HK-2 (cell line): ENCODE results near the gene CNTN6.

Source experiments
- DNase-seq: peaks from one replicate; pipeline ENCODE4 v3.0.0-alpha.2; 2018; ENCODE audit not compliant: unreplicated experiment

CNTN6 gene

GRCh38 chr3:1092771-1093170, at the start of gene CNTN6:
Gene CNTN6 (plus strand): TSS chr3:1093024. CDS start chr3:1148009, 54,985 bp downstream.
- peak; percentile 10 for DNase-seq

GRCh38 chr3:1048558-1048957, 44.3 kb upstream of the CNTN6 start:
- no peak for DNase-seq

DNA sequence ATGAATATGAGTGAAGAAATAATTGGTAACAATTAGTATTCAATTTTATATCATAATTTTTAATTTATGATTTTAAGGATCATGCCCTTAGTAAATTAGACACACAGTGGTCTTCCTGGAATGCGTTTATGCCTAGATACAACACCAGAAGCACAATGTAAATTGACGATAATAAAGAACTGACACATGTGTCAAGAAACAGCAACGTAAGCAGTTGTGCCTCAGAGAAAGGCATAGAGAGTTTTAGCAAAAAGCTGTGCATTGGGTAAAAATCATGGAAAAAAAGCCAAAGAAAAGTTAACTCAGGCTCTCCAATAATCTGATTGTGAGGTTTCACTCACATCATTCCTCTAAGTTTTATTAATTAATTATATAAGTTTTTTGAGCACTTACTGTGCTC, 37.0 kb upstream of the CNTN6 start:
- DNase-seq: no peak

DNA sequence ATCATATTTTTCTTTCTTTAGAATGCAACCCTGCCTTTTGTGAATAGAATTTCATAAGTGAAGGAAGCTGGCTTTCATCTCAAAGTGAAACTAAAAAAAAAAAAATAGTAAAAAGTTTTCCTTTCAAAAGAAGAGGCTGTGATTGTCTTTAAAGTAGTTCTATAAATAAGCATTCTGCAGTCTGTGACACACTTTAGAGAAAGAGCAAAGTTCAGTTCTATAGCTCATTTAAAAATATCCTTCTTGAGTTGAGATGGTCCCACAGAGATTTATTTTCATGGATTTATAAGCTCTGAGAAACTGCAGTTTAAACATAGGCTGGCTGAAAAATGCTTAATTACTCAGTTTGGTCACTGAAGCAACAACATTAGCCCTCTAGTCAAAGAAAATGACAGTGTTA, 36.1 kb upstream of the CNTN6 start:
- no peak for DNase-seq

DNA sequence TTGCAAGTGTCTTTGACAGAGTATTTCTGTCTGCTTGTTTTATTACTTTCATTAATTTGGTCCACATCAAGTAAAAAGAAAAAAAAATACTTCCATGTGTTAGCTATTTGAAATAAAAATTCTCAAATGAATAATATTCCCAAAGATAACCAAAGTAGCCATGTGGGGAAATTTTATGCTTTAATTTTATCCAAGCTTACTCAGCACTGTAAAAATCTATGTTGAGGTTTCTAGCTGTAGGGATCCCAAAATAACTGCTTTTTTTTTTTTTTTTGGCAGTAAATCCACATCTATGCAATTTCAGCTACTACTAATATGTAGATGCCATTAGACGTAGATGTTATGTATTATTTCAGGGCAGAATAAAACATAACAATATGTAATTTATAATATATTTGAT, 35.4 kb upstream of the CNTN6 start:
- DNase-seq: no peak

DNA sequence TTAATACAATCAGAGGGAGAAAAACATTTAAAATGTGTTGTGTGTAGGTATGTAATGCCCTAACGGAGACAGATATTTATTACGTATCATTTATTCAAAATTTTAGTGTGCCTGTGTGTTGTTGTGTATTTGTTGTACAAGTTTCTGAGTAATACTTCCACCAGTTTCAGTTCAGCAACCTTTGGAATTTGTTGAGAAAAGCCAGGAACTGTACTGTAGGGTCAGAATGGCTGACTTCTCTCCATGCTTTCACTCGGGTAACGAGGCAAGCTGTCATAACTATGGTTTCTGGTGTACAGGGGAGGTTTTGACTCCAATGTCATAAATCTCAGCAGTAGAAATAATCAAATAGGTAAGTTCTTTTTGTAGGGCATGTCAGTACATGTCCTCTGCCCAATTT, 23.8 kb upstream of the CNTN6 start:
- no peak for DNase-seq

DNA sequence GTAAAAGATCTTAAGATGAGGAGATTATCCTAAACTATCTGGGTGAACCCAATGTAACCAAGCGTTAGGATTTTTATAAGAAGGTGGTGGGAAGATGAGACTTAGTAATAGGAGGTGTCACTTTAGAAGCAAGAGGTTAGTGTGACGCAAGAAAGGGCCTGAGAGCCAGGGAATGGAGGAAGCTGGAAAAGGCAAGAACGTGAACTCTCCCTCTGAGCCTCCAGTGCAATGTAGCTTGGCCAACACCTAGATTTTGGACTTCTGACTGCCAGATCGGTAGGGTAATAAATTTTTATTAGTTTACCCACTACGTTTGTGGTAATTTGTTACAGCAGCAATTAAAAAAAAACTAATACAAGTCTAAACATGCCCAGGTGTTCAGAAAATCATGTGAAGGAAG, 20.8 kb upstream of the CNTN6 start:
- DNase-seq: no peak

GRCh38 chr3:1079662-1080061, 13.2 kb upstream of the CNTN6 start:
- DNase-seq: no peak

DNA sequence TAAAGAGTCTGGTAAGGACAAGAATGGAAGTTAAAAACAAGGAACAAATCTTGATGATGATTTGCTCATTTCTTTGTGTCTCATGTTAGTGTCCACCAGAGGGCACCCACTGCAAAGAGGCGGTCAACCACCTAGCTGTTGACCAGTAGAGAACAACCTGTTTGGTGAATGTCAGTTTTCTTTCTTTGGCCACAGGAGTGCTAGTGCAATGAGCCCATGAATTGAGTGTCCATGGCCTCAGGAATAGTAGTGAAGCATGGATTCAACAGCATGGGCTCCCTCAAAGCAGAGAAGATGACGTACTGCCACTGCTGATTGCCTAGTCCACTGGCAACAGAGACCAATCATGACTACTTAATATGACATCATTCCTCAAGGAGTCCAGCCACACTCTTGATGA, 10.7 kb upstream of the CNTN6 start:
- DNase-seq: peak; percentile 38

DNA sequence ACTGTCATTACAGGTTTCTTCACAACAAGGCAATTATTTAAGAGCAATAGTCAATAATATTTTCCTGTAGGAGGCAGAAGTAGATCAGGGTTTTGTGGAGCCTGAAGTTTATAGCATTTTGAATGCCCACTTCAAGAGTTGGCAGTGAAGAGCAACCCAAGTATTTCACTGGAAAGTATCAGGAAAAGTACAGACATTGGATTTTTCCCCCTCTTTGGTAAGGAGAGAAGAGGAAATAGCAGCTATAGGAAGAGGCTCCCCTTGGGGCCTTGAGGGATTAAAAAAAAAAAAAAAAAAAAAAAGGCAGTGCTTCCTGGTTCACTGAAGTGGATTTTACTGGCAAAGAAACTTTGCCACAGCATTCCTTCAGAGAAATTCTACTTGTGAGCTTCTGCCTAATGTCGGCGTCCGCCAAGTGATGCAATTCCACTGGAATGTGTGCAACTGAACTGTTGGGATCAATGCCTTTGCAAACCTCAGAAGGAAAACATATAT, 5.7 kb upstream of the CNTN6 start:
- peak; percentile 63 for DNase-seq

GRCh38 chr3:1088503-1088902, 4.3 kb upstream of the CNTN6 start:
- no peak for DNase-seq

- DNase-seq: peak; percentile 1
Observed at GRCh38 chr3:1091286-1091685, 1.5 kb upstream of the CNTN6 start.

GRCh38 chr3:1092061-1092460, 763 bp upstream of the CNTN6 start:
- DNase-seq: no peak

GRCh38 chr3:1093217-1093616, 393 bp downstream of the CNTN6 start:
- DNase-seq: no peak

DNA sequence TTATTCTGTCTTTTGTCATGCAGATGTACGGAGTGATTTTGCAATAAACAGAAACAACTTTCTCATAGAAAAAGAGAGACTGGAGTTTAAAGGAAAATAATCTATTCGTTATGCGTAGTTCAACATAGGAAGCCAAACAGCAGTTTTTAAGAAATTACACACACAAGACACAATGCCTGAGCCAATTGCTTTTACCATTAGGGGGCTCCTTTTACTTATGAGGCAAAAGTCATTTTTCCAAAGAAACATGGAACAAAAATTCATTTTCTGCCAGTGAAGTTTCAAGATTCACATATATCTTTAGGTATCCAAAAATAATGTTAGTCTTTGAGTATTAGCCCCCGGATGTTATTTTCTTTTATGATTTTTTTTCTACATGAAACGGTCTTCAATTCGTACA, 10.7 kb downstream of the CNTN6 start:
- DNase-seq: no peak

DNA sequence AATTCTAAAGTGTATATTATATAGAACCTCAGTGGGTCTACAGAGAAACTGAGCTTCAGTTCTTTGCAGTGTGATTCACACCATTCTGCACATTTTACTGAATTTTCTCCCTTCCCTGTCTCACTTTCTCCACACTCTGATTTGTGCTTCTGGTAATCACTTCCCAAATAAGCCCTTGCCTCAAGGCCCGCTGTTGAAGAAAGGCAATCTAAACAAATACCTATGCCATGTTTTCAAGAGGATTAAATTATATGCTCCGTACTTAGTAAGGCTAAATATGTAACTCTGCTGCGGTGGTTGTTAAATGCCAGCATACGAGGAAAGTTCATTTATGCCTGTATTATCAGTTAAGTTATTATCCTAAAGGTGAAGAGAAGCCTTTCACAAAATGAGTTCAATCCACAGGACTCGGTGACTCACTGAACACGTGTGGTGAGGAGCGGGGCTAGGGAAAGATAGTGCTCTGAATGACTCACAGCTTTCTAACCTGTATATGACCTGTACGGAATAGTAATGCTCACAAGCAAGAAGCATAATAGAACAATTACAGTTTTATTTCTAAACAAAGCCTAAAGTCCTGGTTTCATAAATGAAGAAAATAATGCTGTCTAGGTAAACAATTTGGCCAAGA, 25.1 kb downstream of the CNTN6 start:
- DNase-seq: peak; percentile 38

- no peak for DNase-seq
Observed at GRCh38 chr3:1131166-1131565, 38.3 kb downstream of the CNTN6 start.

DNA sequence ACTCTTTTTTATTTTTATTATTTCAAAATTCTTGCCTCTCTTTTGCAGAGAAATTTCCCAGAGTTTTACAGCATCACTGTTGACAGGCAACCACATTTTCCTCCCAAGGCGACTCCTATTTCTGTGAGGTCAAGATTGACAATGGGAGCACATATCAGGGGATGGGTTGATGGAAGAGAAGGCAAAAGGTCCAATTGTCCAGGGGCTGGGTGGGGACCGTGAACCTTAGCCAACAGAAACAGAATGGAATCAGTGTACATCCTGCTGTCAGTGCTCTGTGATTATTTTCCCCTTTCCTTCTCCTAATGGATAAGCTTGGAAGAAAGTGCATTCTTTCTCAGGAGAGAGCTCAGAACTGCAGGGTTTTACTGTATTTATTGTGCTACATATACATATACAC, 42.4 kb downstream of the CNTN6 start:
- DNase-seq: no peak

GRCh38 chr3:1138036-1138435, 45.2 kb downstream of the CNTN6 start:
- no peak for DNase-seq

GRCh38 chr3:1139071-1139470, 46.2 kb downstream of the CNTN6 start:
- DNase-seq: no peak

DNA sequence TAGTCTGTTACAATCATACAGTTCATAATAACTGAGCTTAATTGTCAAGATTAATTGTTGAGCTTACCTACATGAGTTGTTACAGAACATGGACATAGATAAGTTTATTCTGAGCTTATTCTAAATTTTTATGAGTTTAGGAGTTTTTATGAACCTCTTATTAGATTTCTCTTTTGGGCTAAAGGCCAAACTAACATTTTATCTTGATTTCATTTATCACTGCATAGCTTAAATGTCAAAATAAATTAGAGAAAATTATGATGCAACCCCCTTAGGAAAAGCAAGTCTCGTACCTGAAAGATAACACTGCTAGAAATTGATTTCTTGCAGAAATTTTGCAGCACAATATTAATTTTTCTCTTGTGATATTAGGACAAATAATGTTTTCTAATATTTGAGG, 54.5 kb downstream of the CNTN6 start:
- no peak for DNase-seq

DNA sequence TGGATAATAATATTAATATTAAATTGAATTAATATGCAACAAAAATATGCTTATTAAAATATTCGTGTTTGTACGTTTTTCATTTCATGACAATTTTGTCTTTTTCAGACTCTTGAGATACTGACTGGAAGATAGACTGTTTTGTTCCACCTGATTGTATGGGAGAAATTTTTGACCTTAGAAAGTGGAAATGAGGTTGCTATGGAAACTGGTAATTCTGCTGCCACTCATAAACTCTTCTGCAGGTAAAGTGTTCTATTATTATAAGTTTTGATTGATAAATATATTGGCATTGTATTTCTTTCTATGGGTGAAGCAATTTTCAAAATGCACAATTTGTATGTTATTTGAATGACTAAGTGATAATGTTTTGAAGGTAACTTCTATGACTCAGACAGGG, 55.0 kb downstream of the CNTN6 start:
- DNase-seq: no peak

GRCh38 chr3:1164101-1164500, 71.3 kb downstream of the CNTN6 start:
- no peak for DNase-seq

DNA sequence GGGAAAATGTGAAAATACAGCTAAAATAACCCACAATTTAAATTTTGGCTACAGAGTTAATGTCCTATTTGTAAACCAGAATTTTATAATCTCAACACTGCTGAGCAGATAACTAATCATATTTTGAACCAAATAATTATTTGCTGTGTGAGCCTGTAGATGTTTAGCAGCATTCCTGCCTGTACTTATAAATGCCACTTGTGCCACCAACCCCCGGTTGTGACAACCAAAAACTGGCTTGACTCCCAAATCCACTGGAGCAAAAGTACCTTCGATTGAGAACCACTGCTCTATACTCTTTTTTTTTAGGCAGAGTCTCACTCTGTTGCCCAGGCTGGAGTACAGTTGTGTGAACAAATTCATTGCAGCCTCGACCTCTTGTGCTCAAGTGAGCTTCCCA, 78.5 kb downstream of the CNTN6 start:
- no peak for DNase-seq
